ENCODE results near the gene OR52R1. TPM values are rescaled to one million over a fixed set of nuclear protein-coding genes. Genes with fewer than 3 reads are reported as not detected.

Gene OR52R1
- total and polyA plus RNA-seq, 4 donors = not detected

DNA sequence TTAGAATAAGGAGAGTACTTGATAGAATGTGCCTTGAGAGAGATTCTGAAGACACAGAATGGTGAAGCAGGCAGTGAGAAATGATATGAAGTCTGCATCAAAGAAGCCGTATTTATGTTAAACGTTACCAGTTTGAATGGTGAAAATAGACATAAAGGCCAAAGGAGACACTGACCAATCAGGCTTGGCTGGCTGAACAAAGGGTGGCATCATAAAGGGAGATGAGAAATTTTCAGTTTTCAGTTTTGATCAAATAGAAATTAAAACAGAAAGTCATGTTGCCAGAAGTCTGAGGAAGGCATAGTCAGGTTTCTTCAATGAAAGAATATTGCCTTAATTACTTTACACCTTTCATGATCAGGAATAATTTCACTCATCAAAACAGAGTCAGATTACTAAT is 41.1 kb downstream of the OR52R1 start:
- no peaks in the 10 kb centered on the region for H3K9me3 ChIP-seq (ENCODE audit: control insufficient read depth in 4 of 4, insufficient read depth in 3 of 4, low read length in 3 of 4)
- no peaks in the 10 kb centered on the region for H3K4me1 ChIP-seq (ENCODE audit: control insufficient read depth in 5 of 5, insufficient read depth in 5 of 5, low read length in 5 of 5)
- H3K9ac ChIP-seq (ENCODE audit: insufficient read depth in 1 of 2, low read length in 2 of 2) = no peak overlapping the region
- ATAC-seq (ENCODE audit: insufficient read depth, low FRiP score) = no peak
- TF ChIP-seq, protein P1, sequence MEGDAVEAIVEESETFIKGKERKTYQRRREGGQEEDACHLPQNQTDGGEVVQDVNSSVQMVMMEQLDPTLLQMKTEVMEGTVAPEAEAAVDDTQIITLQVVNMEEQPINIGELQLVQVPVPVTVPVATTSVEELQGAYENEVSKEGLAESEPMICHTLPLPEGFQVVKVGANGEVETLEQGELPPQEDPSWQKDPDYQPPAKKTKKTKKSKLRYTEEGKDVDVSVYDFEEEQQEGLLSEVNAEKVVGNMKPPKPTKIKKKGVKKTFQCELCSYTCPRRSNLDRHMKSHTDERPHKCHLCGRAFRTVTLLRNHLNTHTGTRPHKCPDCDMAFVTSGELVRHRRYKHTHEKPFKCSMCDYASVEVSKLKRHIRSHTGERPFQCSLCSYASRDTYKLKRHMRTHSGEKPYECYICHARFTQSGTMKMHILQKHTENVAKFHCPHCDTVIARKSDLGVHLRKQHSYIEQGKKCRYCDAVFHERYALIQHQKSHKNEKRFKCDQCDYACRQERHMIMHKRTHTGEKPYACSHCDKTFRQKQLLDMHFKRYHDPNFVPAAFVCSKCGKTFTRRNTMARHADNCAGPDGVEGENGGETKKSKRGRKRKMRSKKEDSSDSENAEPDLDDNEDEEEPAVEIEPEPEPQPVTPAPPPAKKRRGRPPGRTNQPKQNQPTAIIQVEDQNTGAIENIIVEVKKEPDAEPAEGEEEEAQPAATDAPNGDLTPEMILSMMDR (IDR thresholded peaks at IDR 0.05; ENCODE audit: control extremely low read depth, extremely low read depth) = no peak
- no peak overlapping the region for H3K27ac ChIP-seq (ENCODE audit: low read depth in 1 of 2, low read length in 1 of 2)
- DNase-seq = no peak
- no peak overlapping the region for H3K4me3 ChIP-seq
- WGBS, 2 donors = 79 to 85% methylated on average over 2 of the region's 2 CpGs
- H3K36me3 ChIP-seq (ENCODE audit: control insufficient read depth in 4 of 4, insufficient read depth in 4 of 4, low read length in 4 of 4) = no peaks in the 10 kb centered on the region
- no peaks in the 10 kb centered on the region for H3K27me3 ChIP-seq (ENCODE audit: control insufficient read depth in 3 of 3, insufficient read depth in 3 of 3, low read length in 2 of 3)

Small RNA genes lying within 50 kb of the gene (small RNA-seq; reads per million reads assigned to genes)
- gene RF00091 (ENCODE audit: low replicate concordance) = not detected

Other genes starting within 250 kb of the OR52R1 start
- gene OR52I2, start 222.6 kb downstream of the OR52R1 start, total RNA-seq = not detected
- gene OR52I2, start 222.6 kb downstream of the OR52R1 start, polyA plus RNA-seq = not detected
- not detected for gene OR52I1, start 210.3 kb downstream of the OR52R1 start, total RNA-seq
- gene OR52I1, start 210.3 kb downstream of the OR52R1 start, polyA plus RNA-seq = not detected
- 10 to 100 TPM; 15.0 to 18.6 TPM for gene TRIM68, start 196.1 kb downstream of the OR52R1 start, total RNA-seq
- 1 to 10 TPM; 5.6 to 7.5 TPM for gene TRIM68, start 196.1 kb downstream of the OR52R1 start, polyA plus RNA-seq
- not detected for gene OR51D1, start 166.9 kb downstream of the OR52R1 start, total RNA-seq
- not detected for gene OR51D1, start 166.9 kb downstream of the OR52R1 start, polyA plus RNA-seq
- gene OR51E1, start 160.4 kb downstream of the OR52R1 start, total RNA-seq = under 1 TPM in 1 of 2 donors, not detected in 1; 0.60 TPM
- under 1 TPM in 1 of 2 donors, not detected in 1; 0.01 TPM for gene OR51E1, start 160.4 kb downstream of the OR52R1 start, polyA plus RNA-seq
- gene OR51E2, start 106.5 kb downstream of the OR52R1 start, total RNA-seq = not detected
- not detected for gene OR51E2, start 106.5 kb downstream of the OR52R1 start, polyA plus RNA-seq
- gene MMP26, start 99.6 kb downstream of the OR52R1 start, total RNA-seq = not detected
- gene MMP26, start 99.6 kb downstream of the OR52R1 start, polyA plus RNA-seq = not detected
- gene OR51F1, start 34.4 kb downstream of the OR52R1 start, total RNA-seq = not detected
- gene OR51F1, start 34.4 kb downstream of the OR52R1 start, polyA plus RNA-seq = not detected
- gene OR51F2, start 16.9 kb upstream of the OR52R1 start, total RNA-seq = not detected
- gene OR51F2, start 16.9 kb upstream of the OR52R1 start, polyA plus RNA-seq = not detected
- gene OR51S1, start 44.8 kb upstream of the OR52R1 start, total RNA-seq = not detected
- gene OR51S1, start 44.8 kb upstream of the OR52R1 start, polyA plus RNA-seq = not detected
- gene OR51T1, start 77.5 kb upstream of the OR52R1 start, total RNA-seq = not detected
- not detected for gene OR51T1, start 77.5 kb upstream of the OR52R1 start, polyA plus RNA-seq
- not detected for gene OR51A7, start 99.4 kb upstream of the OR52R1 start, total RNA-seq
- not detected for gene OR51A7, start 99.4 kb upstream of the OR52R1 start, polyA plus RNA-seq
- gene OR51G2, start 115.0 kb upstream of the OR52R1 start, total RNA-seq = not detected
- gene OR51G2, start 115.0 kb upstream of the OR52R1 start, polyA plus RNA-seq = not detected
- not detected for gene OR51G1, start 120.0 kb upstream of the OR52R1 start, total RNA-seq
- not detected for gene OR51G1, start 120.0 kb upstream of the OR52R1 start, polyA plus RNA-seq
- not detected for gene OR51A4, start 143.2 kb upstream of the OR52R1 start, total RNA-seq
- not detected for gene OR51A4, start 143.2 kb upstream of the OR52R1 start, polyA plus RNA-seq
- gene OR51A2, start 151.3 kb upstream of the OR52R1 start, total RNA-seq = not detected
- not detected for gene OR51A2, start 151.3 kb upstream of the OR52R1 start, polyA plus RNA-seq
- not detected for gene OR51L1, start 190.5 kb upstream of the OR52R1 start, total RNA-seq
- not detected for gene OR51L1, start 190.5 kb upstream of the OR52R1 start, polyA plus RNA-seq
- not detected for gene OR52J3, start 242.1 kb upstream of the OR52R1 start, total RNA-seq
- gene OR52J3, start 242.1 kb upstream of the OR52R1 start, polyA plus RNA-seq = not detected